Activated CD4-positive, alpha-beta T cell treated with anti-CD3 and anti-CD28 coated beads, Interleukin-2, amount 50 U/mL, for 16 hours (primary cell): ENCODE results near the gene MOB4.

ENCODE experiments used
- DNase-seq: peaks from one replicate; pipeline ENCODE4 v3.0.0-alpha.2; 2020

The MOB4 gene

GRCh38 chr2:197597166-197597565, 81.3 kb downstream of the MOB4 start:
- no peak for DNase-seq

- DNase-seq, result no peak
Measured at GRCh38 chr2:197598450-197598849, 82.6 kb downstream of the MOB4 start.

- peak; percentile 27 for DNase-seq
Measured at GRCh38 chr2:197599285-197599965, 83.6 kb downstream of the MOB4 start.

GRCh38 chr2:197600306-197600705, 84.4 kb downstream of the MOB4 start:
- DNase-seq, result no peak

- no peak for DNase-seq
Measured at GRCh38 chr2:197601726-197602125, 85.9 kb downstream of the MOB4 start.
